Measurements from ENCODE around the gene ADAM10.
"Not testable (repeated sequence)": the region's sequence is repeated elsewhere in the genome, so short reads cannot be mapped to it uniquely, and the experiment has no call there.

Gene ADAM10

DNA sequence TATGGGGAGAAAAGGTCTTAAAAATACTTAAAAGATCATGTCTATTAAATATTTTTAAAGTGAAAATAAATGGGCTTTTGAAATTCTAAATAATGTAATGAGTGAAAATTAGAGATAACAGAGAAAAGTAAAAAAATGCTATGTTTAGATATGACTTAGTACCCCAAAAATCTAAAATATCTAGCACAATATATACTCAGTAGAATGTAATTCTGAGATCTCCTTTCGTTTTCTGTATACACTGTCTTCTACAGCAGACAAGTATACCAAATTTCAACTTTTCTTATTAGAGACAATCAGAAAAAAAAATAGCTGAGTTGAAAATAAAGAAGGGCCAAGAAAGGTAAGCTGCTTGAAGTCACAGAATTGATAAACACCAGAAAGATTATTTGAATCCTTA is 140.8 kb downstream of the ADAM10 start:
- DNase-seq (ENCODE audit: low read depth in 2 of 2), result no peak

DNA sequence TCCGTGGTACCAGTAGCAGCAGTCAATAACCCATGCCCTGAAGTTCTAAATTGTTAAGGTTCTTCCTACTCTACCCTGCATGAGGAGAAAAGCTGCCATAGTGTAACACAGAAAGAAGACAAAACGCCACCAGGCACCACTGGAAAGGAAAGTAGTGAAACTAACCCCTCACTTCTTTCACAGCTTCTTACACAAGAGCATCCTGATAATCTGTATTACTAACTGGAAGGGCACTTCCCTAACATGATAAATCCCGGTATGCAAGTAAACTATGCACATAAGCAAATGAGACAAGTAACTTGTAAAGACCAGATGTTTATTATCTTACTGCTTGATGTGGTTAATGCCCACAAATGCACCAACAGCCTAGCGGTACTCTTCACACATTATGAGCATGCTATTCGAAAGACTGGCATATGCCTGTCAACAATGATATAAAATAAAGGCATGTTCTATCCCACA is 141.3 kb downstream of the ADAM10 start:
- DNase-seq (ENCODE audit: low read depth in 2 of 2), result no peak

DNA sequence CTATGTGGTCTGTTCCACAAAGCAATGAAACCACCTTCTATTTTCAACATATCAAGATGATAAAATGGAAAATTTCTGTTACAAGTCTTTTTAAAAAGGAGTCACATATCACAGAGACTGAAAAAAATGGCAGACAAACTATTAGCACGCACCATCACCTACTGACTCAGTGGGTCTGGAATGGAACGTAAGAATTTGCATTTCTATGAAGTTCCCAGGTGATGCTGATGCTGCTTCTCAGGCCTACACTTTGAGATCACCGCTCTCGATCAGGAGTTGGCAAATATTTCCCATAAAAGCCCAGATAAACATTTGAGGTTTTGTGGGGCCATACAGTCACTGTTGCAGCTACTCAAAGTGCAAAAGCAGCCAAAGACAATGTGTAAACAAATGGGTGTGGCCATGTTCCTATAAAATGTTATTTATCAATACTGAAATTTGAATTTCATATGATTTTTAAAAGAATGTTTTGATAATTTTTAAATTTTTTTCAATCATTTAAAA is 142.9 kb downstream of the ADAM10 start:
- DNase-seq (ENCODE audit: low read depth in 2 of 2), result no peak

DNA sequence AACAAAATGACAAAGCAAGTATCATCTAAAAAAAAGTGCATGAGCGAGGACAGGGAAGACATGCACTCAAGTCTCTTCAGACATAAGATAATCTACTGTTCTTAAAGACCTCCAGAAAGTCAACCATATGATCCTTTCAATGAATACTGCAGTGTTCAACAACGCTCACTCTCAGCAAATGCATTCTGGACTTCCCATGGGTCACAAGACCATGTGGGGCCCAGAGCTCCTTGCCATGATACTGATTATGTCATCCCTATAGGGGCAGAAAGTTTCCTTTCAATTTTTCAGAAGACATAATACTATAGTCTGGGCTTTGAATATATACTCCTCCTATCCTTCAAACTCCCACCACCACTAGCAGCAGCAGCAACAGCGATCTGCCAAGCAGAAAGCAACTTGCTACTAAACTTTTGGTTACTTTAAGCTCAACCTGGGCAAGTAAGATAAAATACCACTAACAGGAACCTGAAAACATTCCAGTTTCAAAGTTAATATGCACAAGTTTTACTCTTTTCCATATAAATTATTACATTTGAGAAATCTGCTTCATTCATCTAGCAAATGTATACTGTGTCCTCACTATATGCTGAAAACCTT is 143.5 kb downstream of the ADAM10 start:
- DNase-seq (ENCODE audit: low read depth in 2 of 2), result no peak

DNA sequence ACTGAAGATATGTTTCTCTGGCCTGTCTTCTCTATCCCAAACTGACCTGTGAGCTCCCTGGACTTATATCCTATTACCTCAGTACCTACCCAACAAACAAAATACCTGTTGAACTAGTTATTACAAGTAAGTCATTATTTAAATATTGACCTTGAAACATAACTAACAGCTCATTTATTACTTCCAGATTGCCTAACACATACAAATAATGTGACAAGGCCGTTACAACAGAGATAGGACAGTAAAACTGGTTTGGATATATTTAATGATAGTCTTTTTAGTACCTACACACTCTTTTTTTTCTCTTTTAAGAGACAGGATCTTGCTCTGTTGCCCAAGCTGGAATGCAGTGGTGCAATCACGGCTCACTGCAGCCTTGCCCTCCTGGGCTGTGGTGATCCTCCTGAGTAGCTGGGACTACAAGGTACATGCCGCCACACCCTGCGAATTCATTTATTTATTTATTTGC is 145.0 kb downstream of the ADAM10 start:
- no peak for DNase-seq (ENCODE audit: low read depth in 2 of 2)

DNA sequence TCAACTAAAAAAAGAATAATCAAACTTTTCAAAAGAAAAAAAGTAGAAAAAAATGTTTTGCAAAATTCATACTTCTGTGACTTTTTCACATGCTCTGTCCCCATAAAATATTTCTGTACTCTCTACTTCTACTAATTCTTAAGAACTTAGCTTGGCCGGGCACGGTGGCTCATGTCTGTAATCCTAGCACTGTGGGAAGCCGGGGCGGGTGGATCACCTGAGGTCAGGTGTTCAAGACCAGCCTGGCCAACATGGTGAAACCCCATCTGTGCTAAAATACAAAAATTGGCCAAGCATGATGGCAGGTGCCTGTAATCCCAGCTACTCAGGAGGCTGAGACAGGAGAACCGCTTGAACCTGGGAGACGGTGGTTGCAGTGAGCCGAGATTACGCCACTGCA is 145.6 kb downstream of the ADAM10 start:
- DNase-seq (ENCODE audit: low read depth in 2 of 2), result not testable (repeated sequence)

DNA sequence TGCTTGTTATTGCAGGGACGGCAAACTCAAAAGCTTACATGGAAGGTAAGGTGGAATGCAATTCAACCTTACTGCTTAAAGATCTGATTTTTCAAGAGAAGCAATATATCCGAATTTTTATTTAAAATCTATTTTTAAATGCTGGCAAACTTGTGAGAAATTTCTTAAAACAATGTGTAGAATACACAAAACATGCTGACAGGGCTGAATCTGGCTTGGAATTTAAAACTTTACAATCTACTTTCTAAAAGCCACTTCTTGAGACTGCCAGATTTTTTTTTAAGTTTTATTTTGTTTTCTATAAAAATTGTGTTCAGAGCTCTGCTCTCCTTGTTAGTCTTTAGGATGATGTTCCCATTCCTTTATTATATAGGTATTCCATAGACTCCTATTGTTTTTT is 146.7 kb downstream of the ADAM10 start:
- DNase-seq (ENCODE audit: low read depth in 2 of 2), result no peak

DNA sequence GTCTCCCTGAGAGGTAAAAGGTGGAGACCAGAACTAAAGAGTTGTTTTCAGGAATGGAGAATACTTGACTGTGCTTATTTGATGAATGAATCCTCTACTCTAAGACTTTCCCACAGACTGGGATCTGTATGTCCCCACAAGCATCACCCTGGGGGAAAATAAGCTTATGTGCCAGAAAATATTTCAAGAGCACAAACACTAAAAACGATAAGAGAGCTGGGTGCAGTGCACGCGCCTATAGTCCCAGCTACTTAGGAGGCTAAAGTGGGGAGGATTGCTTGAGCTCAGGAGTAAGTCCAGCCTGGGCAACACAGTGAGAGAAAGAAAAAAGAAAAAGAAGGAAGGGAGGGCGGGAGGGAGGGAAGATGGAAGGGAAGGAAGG is 150.7 kb downstream of the ADAM10 start:
- DNase-seq (ENCODE audit: low read depth in 2 of 2), result no peak

DNA sequence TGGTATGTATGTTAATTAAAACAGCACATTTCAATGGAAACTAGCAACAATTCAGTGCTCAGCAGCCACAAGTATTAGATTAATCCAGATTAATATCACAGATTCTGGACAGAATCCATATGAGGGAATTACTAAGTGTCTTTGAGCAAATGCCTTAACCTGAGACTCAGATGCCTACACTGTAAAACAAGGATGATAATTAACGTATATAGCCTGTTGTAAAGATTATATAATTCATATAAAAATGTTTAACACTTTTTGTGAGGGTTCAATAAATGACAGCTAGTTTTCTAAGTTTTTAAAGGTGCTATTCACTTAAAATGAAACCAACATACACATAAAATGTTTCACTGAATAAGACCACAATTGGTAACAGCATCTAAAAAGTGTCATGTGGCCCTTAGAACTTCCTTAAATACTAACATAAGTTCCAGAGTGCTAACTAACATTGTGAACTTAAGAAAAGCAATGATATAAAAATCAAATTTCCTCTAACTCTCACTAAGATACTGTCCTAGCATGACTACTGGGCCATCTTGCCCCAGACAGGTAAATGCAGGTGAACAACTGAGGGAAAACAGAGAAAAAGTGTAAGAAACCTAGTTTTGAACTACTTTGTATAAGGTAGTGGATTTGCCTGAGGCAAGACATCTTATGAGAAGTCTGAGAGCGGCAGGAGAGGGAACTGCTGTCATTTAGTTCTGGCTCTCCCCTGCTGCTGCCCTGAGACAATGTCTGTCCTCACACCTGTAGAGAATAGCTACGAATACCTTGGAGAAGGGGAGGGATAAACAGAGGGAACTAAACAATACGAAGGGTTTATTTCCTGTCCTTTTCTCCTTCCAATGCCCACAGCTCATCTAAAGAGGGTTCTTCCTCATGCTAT is 151.3 kb downstream of the ADAM10 start:
- DNase-seq (ENCODE audit: low read depth in 2 of 2), result no peak

DNA sequence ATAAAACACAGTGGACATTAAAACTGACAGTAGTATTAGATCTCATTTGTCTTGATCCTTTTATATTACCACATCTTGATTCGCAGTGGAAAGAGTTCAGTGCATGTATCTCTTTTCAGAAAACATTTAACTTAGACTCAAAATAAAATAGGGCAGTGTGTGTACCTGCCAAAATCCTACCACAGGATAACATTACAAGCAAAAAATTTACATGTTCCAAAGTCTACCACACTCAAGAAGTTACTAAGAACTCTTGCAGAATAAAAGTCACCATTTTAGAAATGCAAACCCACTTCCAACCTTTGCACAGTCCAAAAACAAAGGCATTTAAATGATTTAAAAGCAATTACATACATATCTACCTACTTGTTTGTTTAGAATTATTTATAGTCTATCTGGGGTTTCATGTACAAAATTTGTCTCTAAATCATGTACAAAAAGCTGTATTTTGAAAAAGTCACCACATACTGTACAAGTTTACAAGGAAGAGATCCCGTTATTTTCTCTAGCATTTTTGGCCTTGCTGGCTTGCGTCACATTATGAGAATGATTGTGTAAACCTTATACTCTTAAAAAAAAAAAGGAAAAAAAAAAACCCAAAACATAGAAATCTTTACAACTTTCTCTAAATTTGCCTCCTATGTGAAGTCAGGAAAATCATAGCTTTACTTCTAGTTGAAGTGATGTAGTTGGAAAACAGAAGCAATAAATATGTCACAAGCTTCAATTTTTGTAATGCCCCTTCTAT is 153.8 kb downstream of the ADAM10 start:
- DNase-seq (ENCODE audit: low read depth in 2 of 2), result no peak

DNA sequence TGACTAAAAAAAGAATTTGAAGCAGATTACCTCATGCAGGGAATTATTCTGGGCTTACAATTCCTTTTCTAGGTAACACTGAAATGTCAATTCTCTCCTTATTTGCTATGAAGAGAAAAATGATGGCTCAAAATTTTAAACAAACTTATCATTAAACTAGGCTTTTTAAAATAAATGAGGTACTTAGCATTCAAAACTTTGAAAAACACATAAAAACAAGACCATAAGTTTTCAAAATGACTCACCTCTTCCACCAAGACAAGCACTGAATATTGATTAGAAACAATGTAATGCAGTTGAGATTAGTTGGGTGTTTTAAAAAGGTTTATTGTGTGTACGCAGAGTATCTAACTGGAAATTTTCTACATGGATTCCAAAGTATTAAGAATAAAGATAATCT is 154.6 kb downstream of the ADAM10 start:
- no peak for DNase-seq (ENCODE audit: low read depth in 2 of 2)

DNA sequence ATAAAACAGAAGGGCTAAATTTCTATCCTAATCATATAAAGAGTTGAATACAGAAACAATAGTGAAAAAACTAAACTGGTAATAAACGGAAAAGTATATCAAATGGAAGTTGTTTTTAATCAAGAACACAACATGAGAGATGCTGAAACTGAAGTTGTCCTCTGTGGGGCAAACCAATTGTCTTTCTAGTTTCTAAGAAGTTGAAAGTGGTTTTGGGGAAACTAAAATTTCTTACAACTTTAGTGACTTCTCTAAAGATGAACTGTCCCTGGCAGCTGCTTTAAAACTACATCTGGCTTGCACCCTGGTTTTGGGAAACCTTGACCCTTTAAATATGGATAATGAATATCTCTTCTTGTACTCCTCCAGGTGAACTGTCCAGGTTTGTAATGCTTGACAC is 155.6 kb downstream of the ADAM10 start:
- no peak for DNase-seq (ENCODE audit: low read depth in 2 of 2)

DNA sequence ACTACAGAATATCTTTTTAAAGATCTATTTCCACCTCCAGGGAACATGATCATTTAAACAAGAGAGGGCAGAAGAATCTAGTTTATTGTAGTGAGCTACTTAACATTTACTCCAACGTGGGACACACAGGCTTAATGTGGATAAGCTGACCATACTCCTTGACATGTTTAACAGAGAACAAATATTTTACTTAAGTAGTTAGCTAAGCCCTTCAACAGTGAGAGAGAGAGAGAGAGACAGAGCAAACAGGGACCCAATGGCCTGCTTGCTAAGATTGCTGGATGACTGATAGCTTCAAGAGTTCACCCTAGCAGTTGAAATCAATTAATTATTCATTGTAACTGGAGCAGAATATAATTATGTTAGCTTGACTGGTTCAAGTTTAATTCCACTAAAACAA is 158.6 kb downstream of the ADAM10 start:
- no peak for DNase-seq (ENCODE audit: low read depth in 2 of 2)

DNA sequence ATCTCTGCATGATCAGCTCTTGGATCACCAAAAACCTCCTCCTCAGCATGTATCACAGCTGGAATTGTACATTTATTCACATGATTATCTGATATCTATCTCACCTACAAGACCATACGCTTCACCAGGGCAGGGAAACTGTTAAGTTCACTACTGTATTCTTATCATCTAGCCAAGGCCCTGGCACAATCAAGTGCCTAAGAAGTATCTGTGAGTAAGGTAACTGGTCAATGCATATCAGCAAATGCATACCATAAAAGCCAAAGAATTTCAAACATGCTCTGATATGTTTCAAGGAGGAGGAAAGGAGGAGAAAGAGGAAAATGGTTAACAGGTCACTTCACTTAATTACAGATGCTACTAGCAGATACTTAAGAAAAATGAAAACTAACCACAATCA is 159.3 kb downstream of the ADAM10 start:
- DNase-seq (ENCODE audit: low read depth in 2 of 2), result no peak

DNA sequence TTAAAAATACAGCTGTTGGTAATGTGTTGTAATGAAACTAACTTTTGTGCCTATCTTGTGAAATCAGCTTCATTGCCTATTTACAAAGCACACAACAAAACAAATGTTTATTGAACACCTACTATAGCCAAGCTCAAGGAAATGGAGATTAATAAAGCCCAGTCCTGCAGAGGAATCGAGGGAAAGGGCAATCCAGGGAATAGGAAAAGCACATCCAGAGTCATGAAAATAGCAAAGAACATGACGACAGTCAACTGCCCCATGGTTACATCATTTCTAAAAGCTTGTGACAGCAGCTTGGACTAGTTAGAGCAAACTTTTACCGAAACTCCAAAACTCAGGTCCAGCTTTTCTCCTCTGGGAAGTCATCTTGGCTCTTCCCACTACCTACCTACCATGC is 160.5 kb downstream of the ADAM10 start:
- DNase-seq (ENCODE audit: low read depth in 2 of 2), result no peak

DNA sequence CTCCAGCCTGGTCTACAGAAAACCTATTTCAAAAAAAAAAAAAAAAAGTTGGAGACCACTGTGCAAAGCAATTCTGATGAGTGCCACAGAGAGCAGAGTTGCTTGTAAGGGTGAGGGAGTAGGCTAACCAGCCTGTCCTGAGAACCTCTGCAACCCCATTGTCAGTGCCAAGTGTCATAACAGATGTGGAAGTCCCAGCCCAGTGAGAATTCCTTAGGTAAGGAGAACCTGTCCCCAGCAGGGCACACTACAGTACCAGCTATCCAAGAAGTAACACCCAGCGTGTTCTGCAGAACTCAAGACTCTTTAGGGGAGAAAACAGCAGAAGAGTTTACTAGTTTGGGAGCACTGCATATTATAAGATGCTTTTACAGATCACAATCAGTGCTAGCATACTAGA is 161.4 kb downstream of the ADAM10 start:
- no peak for DNase-seq (ENCODE audit: low read depth in 2 of 2)

DNA sequence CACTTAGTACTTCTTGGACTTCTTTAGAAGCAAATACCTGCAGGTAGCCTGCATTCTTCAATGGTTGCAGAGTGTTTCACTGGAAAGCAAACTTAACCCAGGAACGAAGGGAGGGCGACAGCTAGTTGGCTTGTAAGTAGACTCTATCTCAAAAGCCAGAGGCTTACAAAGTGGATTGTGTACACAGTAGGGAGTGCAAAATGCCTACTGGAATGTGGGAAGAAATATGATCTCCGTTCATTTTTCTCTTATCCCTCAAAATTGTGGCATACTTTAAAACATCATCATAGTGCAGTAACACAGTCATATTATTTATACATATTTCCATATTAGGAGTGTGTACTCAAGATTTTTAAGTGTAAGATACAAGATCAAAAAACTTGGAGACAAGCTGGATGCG is 162.0 kb downstream of the ADAM10 start:
- DNase-seq (ENCODE audit: low read depth in 2 of 2), result no peak

DNA sequence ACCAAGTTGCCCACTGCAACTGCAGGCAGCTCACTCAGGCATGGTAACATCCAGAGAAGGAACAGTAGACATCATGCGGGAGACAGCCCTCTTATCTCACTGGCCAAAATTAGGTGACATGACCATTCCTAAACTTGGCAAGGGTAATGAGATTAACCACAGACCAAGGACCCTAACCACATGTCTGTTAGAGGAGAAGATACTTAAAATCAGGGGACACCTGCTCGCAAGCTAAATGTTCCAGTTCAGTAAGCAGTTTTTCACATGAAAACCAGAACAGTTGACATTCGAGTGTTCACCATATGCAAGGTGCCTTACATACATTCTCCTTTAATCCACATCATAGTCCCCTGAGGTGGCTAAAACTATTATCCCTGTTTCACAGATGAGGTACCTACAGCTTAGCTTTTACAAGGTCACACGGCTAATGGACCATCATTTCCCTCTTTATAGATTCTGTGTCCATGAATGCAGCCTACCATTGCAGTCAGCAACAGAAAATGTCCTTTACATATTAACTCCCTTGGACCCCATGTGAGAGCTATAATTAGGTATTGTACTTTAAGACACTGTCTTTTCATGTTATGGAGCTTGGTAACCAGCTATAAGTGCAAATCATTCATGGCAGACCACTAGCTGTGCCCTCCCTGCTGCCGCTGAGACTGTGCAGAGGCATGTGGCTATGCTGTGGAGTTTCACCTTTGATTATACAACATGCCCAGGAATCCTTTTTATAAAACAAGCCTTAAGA is 163.6 kb downstream of the ADAM10 start:
- no peak for DNase-seq (ENCODE audit: low read depth in 2 of 2)

DNA sequence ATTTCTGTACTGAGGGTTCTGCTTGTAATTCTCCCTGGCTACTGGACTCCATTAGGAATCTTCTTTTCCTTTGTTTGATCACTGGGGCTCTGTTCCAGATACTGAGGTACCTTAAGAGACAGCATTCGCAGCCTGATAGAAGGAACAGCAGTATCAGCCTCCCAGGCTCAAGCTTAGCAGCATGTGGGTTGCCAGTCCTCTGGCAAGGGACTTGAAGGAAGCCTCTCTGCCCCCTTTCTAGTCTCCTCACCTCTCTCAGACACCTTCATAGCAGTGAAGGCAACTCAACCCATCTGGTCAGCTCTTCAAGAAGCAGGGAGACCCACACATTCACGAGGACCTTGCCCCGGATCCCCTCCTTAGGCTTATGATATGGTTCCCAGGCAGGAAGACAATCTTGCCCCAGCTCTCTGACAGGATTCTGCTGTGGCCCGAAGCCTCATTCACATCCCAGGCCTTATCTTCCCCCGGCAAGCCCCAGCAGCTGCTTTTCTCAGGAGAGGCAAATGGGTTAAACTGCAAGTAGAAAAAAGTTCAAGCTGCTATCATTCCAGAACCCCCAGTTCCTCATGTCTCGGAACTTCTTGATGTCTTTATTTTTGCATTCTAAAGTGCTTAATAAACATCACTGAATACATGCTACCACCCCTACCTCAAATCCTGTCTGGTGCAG is 164.6 kb downstream of the ADAM10 start:
- DNase-seq (ENCODE audit: low read depth in 2 of 2), result no peak

DNA sequence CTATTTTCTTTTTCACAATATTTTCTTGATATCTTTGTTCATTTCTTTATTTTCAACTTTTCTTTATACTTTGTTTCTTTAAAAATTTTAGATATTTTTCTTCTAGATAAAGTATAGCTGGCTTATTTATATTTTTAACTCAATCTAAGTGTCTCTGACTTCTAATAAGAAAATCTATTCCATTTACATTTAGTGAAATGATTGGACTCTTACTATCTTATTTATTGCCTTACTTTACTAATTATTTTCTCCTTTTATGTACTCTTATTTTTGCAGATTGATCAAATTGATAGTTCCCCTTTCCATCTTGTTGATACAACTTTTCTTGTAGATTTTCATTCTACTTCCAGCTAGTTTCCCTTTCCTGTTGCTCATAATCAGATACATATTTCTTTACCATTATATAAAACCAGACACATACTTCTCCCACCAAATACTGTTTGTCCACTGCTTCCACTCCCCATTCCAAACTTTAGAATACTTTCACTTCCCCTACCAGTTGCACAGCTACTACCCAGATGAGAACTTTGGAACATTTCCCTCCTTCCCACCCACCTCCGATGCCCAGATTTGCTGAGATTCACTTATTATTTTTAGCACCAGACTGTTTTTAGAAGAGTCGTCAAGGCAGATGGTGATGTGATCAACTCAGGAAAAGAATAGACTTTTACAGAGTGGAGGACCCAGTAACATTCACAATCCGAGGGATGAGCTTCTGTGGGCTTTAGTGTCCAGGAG is 166.2 kb downstream of the ADAM10 start:
- DNase-seq (ENCODE audit: low read depth in 2 of 2), result no peak

All from stimulated activated CD8-positive, alpha-beta memory T cell treated with anti-CD3 and anti-CD28 coated beads, Interleukin-15, amount 100 ng/mL, for 48 hours (primary cell).